ENCODE measurements around the gene MRPS9.

DNA sequence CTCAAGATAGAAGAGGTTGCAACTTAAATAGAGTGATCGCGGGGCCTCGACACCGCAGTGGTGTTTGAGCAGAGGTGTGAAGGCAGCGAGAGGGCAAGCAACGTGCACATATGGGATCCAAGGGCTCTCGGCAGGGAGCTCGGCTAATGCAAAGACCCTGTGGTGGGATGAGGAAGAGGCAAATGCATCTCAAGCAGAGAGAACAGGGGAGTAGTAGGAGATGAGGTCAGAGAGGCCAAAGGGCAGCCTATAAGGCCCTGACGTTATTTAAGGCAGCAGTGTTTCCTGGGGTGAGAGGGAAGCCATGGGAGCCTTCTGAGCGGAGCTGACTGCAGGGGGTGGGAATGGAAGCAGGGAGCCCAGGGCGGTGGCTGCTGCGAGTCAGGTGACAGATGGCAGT is 74.5 kb downstream of the MRPS9 start:
- TF ChIP-seq, protein P1, sequence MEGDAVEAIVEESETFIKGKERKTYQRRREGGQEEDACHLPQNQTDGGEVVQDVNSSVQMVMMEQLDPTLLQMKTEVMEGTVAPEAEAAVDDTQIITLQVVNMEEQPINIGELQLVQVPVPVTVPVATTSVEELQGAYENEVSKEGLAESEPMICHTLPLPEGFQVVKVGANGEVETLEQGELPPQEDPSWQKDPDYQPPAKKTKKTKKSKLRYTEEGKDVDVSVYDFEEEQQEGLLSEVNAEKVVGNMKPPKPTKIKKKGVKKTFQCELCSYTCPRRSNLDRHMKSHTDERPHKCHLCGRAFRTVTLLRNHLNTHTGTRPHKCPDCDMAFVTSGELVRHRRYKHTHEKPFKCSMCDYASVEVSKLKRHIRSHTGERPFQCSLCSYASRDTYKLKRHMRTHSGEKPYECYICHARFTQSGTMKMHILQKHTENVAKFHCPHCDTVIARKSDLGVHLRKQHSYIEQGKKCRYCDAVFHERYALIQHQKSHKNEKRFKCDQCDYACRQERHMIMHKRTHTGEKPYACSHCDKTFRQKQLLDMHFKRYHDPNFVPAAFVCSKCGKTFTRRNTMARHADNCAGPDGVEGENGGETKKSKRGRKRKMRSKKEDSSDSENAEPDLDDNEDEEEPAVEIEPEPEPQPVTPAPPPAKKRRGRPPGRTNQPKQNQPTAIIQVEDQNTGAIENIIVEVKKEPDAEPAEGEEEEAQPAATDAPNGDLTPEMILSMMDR (IDR thresholded peaks at IDR 0.05): no peak
- TF ChIP-seq EP300 (IDR thresholded peaks at IDR 0.05) (no peak), POLR2A (IDR thresholded peaks at IDR 0.05) (no peak), POLR2AphosphoS5 (IDR thresholded peaks at IDR 0.05) (no peak)

All from suprapubic skin (tissue), 4 donors.